HL-60 (cell line): Measurements from ENCODE around the gene CLCN7.

ENCODE experiments used
- DNase-seq, 2 experiments: peaks; one replicate each; pipeline ENCODE4 v3.0.0-alpha.2; 2010 to 2020; ENCODE audit warnings: low read depth in 1 of 2, low spot score in 1 of 2
- H3K27ac ChIP-seq: fragments of 250-450 bp; sonication (Bioruptor Pico); replicated peaks from 2 replicates; pipeline ENCODE4 v1.5.1; 2020; ENCODE audit warnings: mild to moderate bottlenecking, moderate library complexity
- H3K27me3 ChIP-seq: fragments of 250-450 bp; sonication (Bioruptor Pico); 2 replicates; pipeline ENCODE4 v1.5.1; 2021; ENCODE audit warnings: mild to moderate bottlenecking, moderate library complexity; ENCODE audit not compliant: insufficient read depth, poor library complexity, severe bottlenecking
- H3K4me3 ChIP-seq: replicated peaks from 2 replicates; pipeline ENCODE4 v1.5.1; 2011; ENCODE audit warnings: mild to moderate bottlenecking, control low read depth, low read length; ENCODE audit not compliant: insufficient read depth
- CTCF ChIP-seq: IDR thresholded peaks from one replicate; pipeline ENCODE4 v1.5.1; 2011; ENCODE audit warnings: low read length, control low read depth, inconsistent platforms; ENCODE audit not compliant: insufficient read depth
- GABPA ChIP-seq: IDR thresholded peaks from 2 replicates; pipeline ENCODE4 v1.6.1; 2012; ENCODE audit warnings: low read depth
- POLR2AphosphoS5 ChIP-seq: IDR thresholded peaks from 2 replicates; pipeline ENCODE4 v1.6.1; 2012; ENCODE audit warnings: low read depth
- REST ChIP-seq: IDR thresholded peaks from 2 replicates; pipeline ENCODE4 v1.6.1; 2012; ENCODE audit warnings: low read depth; ENCODE audit not compliant: insufficient replicate concordance
- SPI1 ChIP-seq: IDR thresholded peaks from 2 replicates; pipeline ENCODE4 v1.6.1; 2012; ENCODE audit warnings: low read depth, mild to moderate bottlenecking, borderline replicate concordance

The CLCN7 gene

GRCh38 chr16:1429631-1430030 lies 45.2 kb downstream of the CLCN7 start:
- Histone ChIP-seq H3K4me3 (no peak overlapping the region), H3K27me3 (peaks cover 3% of the 10 kb centered on the region)

DNA sequence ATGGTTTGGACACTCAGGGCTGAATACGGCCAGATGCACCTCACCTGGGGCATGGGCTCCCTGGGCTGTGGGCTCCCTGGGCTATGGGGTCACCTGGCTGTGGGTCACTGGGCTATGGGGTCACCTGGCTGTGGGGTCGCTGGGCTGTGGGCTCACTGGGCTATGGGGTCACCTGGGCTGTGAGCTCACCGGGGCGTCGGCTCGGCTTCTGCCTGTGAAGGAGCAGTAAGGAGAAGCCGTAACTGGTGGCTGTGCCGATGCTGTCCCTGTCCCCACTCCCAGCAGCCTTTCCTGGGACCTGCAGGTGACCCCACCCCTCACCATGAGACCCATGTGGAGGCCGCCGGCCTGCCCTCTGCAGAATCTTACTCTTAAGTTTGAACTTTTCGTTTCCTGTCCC lies 45.8 kb downstream of the CLCN7 start:
- no peak for DNase-seq
- Histone ChIP-seq H3K27ac (no peak overlapping the region), H3K27me3 (peaks cover 3% of the 10 kb centered on the region), H3K4me3 (no peak overlapping the region)
- TF ChIP-seq GABPA (no peak), REST (no peak), CTCF (no peak), SPI1 (no peak), POLR2AphosphoS5 (no peak)

More at GRCh38 chr16:1429631-1430030, 45.2 kb downstream of the CLCN7 start:
- TF ChIP-seq REST (no peak), GABPA (no peak), CTCF (no peak), SPI1 (no peak), POLR2AphosphoS5 (no peak)
- no peak overlapping the region for H3K27ac ChIP-seq
- DNase-seq = no peak

DNA sequence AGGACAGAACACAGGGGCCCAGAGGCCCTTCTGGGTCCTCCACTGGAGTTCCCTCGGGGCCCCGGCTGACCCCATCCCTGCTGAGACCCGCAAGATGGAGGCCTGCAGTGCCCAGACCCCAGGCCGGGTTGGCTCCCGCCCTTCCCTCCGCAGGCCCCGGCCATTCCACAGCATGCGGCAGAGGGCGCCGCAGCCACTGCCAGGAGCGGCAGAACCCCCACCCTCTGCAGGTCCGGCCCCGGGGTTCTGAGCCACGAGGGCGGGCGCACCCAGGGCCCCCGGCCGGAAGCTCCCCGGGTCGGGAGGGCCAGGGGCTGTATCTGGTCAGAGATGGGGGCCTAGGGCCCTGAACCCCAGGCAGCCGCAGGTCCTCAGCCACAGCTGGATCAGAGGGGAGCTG lies 46.3 kb downstream of the CLCN7 start:
- TF ChIP-seq SPI1 = no peak
- TF ChIP-seq POLR2AphosphoS5 = no peak
- TF ChIP-seq REST = no peak
- peak; percentile 65 for TF ChIP-seq CTCF
- no peak for TF ChIP-seq GABPA
- no peak overlapping the region for H3K27ac ChIP-seq
- peak in 1 of 2 experiments; percentile 55 for DNase-seq
- peaks cover 3% of the 10 kb centered on the region for H3K27me3 ChIP-seq
- H3K4me3 ChIP-seq = no peak overlapping the region
